A673 (cell line): Measurements from ENCODE around the gene GTPBP6. TPM values are rescaled to one million over a fixed set of nuclear protein-coding genes. Genes with fewer than 3 reads are reported as not detected.

Experiments used
- BruUV-seq: library from RNA; stranded (reverse); fragments of 400-500 nt; replicated peaks from 2 replicates; lab custom pipeline; 2021; lab: Mats Ljungman, UMichigan
- CTCF ChIA-PET: fragments of 300-600 bp; sonication (Branson Sonifier 250); formaldehyde crosslinking; loops from one replicate; lab custom pipeline; 2022; ENCODE audit warnings: antibody characterized with exemption; lab: Charles Lee
- POLR2A ChIA-PET: fragments of 300-600 bp; sonication (Branson Sonifier 250); formaldehyde crosslinking; loops from one replicate; lab custom pipeline; 2022; ENCODE audit warnings: antibody characterized with exemption; ENCODE audit not compliant: low non-redundant PET; lab: Charles Lee
- DNase-seq: peaks from one replicate; pipeline ENCODE4 v3.0.0-alpha.2; 2015; ENCODE audit warnings: low spot score
- H3K27ac ChIP-seq: fragments of 200-600 bp; sonication (generic); 2 replicates; pipeline ENCODE4 v1.5.1; 2016; ENCODE audit warnings: mixed run types, low read depth, mild to moderate bottlenecking, mixed read lengths, antibody characterized with exemption, low read length; ENCODE audit not compliant: poor library complexity, severe bottlenecking
- H3K27me3 ChIP-seq: fragments of 200-600 bp; sonication (generic); replicated peaks from 2 replicates; pipeline ENCODE4 v1.6.1; 2017; ENCODE audit warnings: mixed run types, low read depth, mild to moderate bottlenecking, mixed read lengths, antibody characterized with exemption, low read length; ENCODE audit not compliant: insufficient read depth, poor library complexity
- H3K36me3 ChIP-seq: fragments of 200-600 bp; sonication (generic); 2 replicates; pipeline ENCODE4 v1.6.1; 2016; ENCODE audit warnings: mixed run types, mild to moderate bottlenecking, mixed read lengths, antibody characterized with exemption, low read length; ENCODE audit not compliant: insufficient read depth, poor library complexity, severe bottlenecking
- H3K4me1 ChIP-seq: fragments of 200-600 bp; sonication (generic); 2 replicates; pipeline ENCODE4 v1.6.1; 2017; ENCODE audit warnings: mixed run types, mild to moderate bottlenecking, mixed read lengths, antibody characterized with exemption, low read length; ENCODE audit not compliant: insufficient read depth, poor library complexity, severe bottlenecking
- H3K4me3 ChIP-seq: fragments of 200-600 bp; sonication (generic); 2 replicates; pipeline ENCODE4 v1.5.1; 2016; ENCODE audit warnings: low read depth, mixed run types, mild to moderate bottlenecking, mixed read lengths, low read length; ENCODE audit not compliant: poor library complexity, severe bottlenecking
- H3K9me3 ChIP-seq: fragments of 200-600 bp; sonication (generic); 2 replicates; pipeline ENCODE4 v1.6.1; 2016; ENCODE audit warnings: mixed run types, low read depth, mild to moderate bottlenecking, mixed read lengths, antibody characterized with exemption, low read length; ENCODE audit not compliant: poor library complexity, severe bottlenecking
- CTCF ChIP-seq: fragments of 300-800, 200-600 bp; sonication (generic); conservative IDR thresholded peaks from 2 replicates; pipeline ENCODE4 v1.5.1; 2017; ENCODE audit warnings: low read depth, mild to moderate bottlenecking, antibody characterized with exemption, low read length, moderate library complexity, mixed read lengths
- EZH2 ChIP-seq: fragments of 200-600 bp; sonication (generic); IDR thresholded peaks from 2 replicates; pipeline ENCODE4 v1.6.1; 2017; ENCODE audit warnings: borderline replicate concordance, low read depth, mild to moderate bottlenecking, mixed read lengths, antibody characterized with exemption, low read length; ENCODE audit not compliant: poor library complexity, severe bottlenecking
- intact Hi-C: fragments of 100-400 bp; cut with micrococcal nuclease; formaldehyde crosslinking; loops from one replicate; pipeline ENCODE4 v1.10.0; 2022; ENCODE audit not compliant: unreplicated experiment
- total RNA-seq: library from RNA; stranded (reverse); gene quantifications from 2 replicates; pipeline ENCODE4 v1.2.3, GENCODE V29; 2021

The GTPBP6 gene
- total RNA-seq, 1 experiment from 2014 or later = 85.1 TPM

- POLR2A ChIA-PET = no interaction called here
- DNase-seq = no peak
- no TSS peak for BruUV-seq
- no peak for TF ChIP-seq CTCF
- TF ChIP-seq EZH2 = no peak
- H3K9me3 ChIP-seq = no peaks in the 10 kb centered on the region
- intact Hi-C loops = no loop called here
- H3K36me3 ChIP-seq = no peaks in the 10 kb centered on the region
- no peak overlapping the region for H3K27ac ChIP-seq
- CTCF ChIA-PET = no interaction called here
- peaks cover 2% of the 10 kb centered on the region for H3K4me1 ChIP-seq
- H3K4me3 ChIP-seq = no peak overlapping the region
- H3K27me3 ChIP-seq = no peaks in the 10 kb centered on the region
These were observed 45.2 kb upstream of the GTPBP6 start for GRCh38 chrX:363621-364375.

- no TSS peak for BruUV-seq
- DNase-seq = no peak
- POLR2A ChIA-PET = no interaction called here
These were observed 44.5 kb upstream of the GTPBP6 start for GRCh38 chrX:362937-363620.

GRCh38 chrX:362351-362750, 43.8 kb upstream of the GTPBP6 start:
- no TSS peak for BruUV-seq
- H3K4me3 ChIP-seq = no peak overlapping the region
- no peak for DNase-seq
- intact Hi-C loops = no loop called here
- H3K36me3 ChIP-seq = no peaks in the 10 kb centered on the region
- H3K27ac ChIP-seq = no peak overlapping the region
- no peaks in the 10 kb centered on the region for H3K4me1 ChIP-seq
- POLR2A ChIA-PET = no interaction called here
- H3K27me3 ChIP-seq = no peaks in the 10 kb centered on the region
- no peaks in the 10 kb centered on the region for H3K9me3 ChIP-seq
- CTCF ChIA-PET = no interaction called here
- no peak for TF ChIP-seq EZH2
- TF ChIP-seq CTCF = no peak

More at GRCh38 chrX:362937-363620, 44.5 kb upstream of the GTPBP6 start:
- no peaks in the 10 kb centered on the region for H3K4me1 ChIP-seq
- intact Hi-C loops = no loop called here
- H3K27me3 ChIP-seq = no peaks in the 10 kb centered on the region
- no peaks in the 10 kb centered on the region for H3K9me3 ChIP-seq
- no peak overlapping the region for H3K4me3 ChIP-seq
- no peaks in the 10 kb centered on the region for H3K36me3 ChIP-seq
- TF ChIP-seq CTCF (no peak), EZH2 (no peak)
- CTCF ChIA-PET = no interaction called here
- no peak overlapping the region for H3K27ac ChIP-seq
